ENCODE measurements around the gene MMP24OS.

Gene MMP24OS

GRCh38 chr20:35314816-35315631, 37.1 kb upstream of the MMP24OS start:
- no peak for DNase-seq (ENCODE audit: low read depth in 2 of 2)
- no peak for TF ChIP-seq CTCF (IDR thresholded peaks at IDR 0.05; ENCODE audit: low read depth, low read length)

GRCh38 chr20:35312318-35312717, 34.4 kb upstream of the MMP24OS start:
- DNase-seq (ENCODE audit: low read depth in 2 of 2), result peak; percentile 76 to 91
- TF ChIP-seq CTCF (IDR thresholded peaks at IDR 0.05; ENCODE audit: low read depth, low read length), result no peak
- H3K4me3 ChIP-seq (replicated peaks in 1 of 2; ENCODE audit: low read depth in 2 of 2, low read length in 2 of 2), result no peak overlapping the region

More at GRCh38 chr20:35314816-35315631, 37.1 kb upstream of the MMP24OS start:
- H3K4me3 ChIP-seq (replicated peaks in 1 of 2; ENCODE audit: low read depth in 2 of 2, low read length in 2 of 2), result no peak overlapping the region

GRCh38 chr20:35311822-35312221, 33.9 kb upstream of the MMP24OS start:
- no peak for DNase-seq (ENCODE audit: low read depth in 2 of 2)
- no peak for TF ChIP-seq CTCF (IDR thresholded peaks at IDR 0.05; ENCODE audit: low read depth, low read length)
- H3K4me3 ChIP-seq (replicated peaks in 1 of 2; ENCODE audit: low read depth in 2 of 2, low read length in 2 of 2), result no peak overlapping the region

- no peak for TF ChIP-seq CTCF (IDR thresholded peaks at IDR 0.05; ENCODE audit: low read depth, low read length)
- H3K4me3 ChIP-seq (replicated peaks in 1 of 2; ENCODE audit: low read depth in 2 of 2, low read length in 2 of 2), result no peak overlapping the region
- DNase-seq (ENCODE audit: low read depth in 2 of 2), result peak in 1 of 2 donors; percentile 73
These were observed 33.5 kb upstream of the MMP24OS start for GRCh38 chr20:35311409-35311808.

- H3K4me3 ChIP-seq (replicated peaks in 1 of 2; ENCODE audit: low read depth in 2 of 2, low read length in 2 of 2), result no peak overlapping the region
- TF ChIP-seq CTCF (IDR thresholded peaks at IDR 0.05; ENCODE audit: low read depth, low read length), result no peak
- DNase-seq (ENCODE audit: low read depth in 2 of 2), result peak; percentile 72 to 82
These were observed 30.0 kb upstream of the MMP24OS start for GRCh38 chr20:35307666-35308653.

- TF ChIP-seq CTCF (IDR thresholded peaks at IDR 0.05; ENCODE audit: low read depth, low read length), result peak; percentile 94
- H3K4me3 ChIP-seq (replicated peaks in 1 of 2; ENCODE audit: low read depth in 2 of 2, low read length in 2 of 2), result no peak overlapping the region
- peak; percentile 88 to 91 for DNase-seq (ENCODE audit: low read depth in 2 of 2)
These were observed 29.1 kb upstream of the MMP24OS start for GRCh38 chr20:35306931-35307517.
